Measurements from ENCODE around the gene GFOD2.

The GFOD2 gene, protein sequence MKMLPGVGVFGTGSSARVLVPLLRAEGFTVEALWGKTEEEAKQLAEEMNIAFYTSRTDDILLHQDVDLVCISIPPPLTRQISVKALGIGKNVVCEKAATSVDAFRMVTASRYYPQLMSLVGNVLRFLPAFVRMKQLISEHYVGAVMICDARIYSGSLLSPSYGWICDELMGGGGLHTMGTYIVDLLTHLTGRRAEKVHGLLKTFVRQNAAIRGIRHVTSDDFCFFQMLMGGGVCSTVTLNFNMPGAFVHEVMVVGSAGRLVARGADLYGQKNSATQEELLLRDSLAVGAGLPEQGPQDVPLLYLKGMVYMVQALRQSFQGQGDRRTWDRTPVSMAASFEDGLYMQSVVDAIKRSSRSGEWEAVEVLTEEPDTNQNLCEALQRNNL

DNA sequence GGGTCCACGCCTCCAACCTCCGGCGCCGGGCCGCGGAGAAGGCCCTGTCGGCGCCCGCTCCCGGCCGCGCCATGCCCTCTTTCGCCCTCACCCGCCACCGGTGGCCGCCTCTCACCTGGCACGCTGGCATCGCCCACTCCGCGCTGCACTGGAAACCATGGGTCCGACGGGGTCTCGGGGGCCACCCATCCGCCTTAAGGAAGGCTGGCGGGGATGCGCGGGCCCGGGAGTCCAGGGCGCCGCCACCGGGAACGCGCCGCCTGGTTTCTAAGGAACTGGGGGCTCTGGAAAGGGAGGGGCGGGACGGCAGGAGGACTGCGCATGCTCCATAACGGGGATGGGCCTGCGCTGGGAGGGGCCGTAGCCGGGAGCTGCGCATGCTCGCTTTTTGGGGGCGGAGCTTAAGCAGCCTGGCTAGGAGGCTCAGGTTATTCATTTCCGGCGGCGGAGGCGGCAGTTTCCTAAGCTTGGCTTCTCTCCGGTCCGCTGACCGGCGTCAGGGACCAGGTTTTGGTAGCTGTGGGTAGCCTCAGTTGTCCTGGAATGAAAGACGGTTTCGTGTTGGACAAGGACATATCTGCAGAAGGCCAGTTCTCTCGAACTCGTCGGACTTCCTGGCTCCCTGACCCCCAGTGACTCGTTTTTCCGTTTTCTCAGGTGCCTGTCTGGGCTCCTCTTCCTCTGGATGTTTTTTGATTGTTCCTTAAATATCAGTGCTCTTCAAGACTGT, at the start of gene GFOD2:
GFOD2 (minus strand) TSS at position 269 of the 730 bp plus-strand sequence. CDS start 33,601 bp downstream, outside the sequence.
- CTCF ChIA-PET: interaction anchor here (0.5 to 2.9 kb wide), 7 partner anchors 9 to 98 kb away, joined by 3 to 16 read pairs (median 3); no protein-coding TSS in a partner anchor
- peak within 1 kb of the TSS; percentile 43; the same call in 1 of the 2 replicates for H3K27ac ChIP-seq (ENCODE audit: extremely low read depth, low read depth, low read length)
- no peaks in the 10 kb centered on the region for H3K9me3 ChIP-seq (ENCODE audit: control insufficient read depth, insufficient read depth, low read depth, low read length)
- POLR2A ChIA-PET: interaction anchor here (0.6 to 2.0 kb wide), 24 partner anchors 10 to 365 kb away, joined by 3 to 25 read pairs (median 4); partner anchors contain the start of genes ACD, CTCF, DDX28 and DUS2
- peaks cover 0 to 22% of the 10 kb centered on the region in 2 experiments; a peak in 2 of 3 replicates for H3K36me3 ChIP-seq (ENCODE audit: control insufficient read depth in 2 of 2, insufficient read depth in 1 of 2, low read length in 2 of 2)
- peak within 1 kb of the TSS; percentile 69 for H3K4me3 ChIP-seq (ENCODE audit: low read depth, low read length)
- H3K4me1 ChIP-seq (ENCODE audit: control insufficient read depth, insufficient read depth, low read length): no peaks in the 10 kb centered on the region; the same call in 1 of the 2 replicates
- peak; percentile 82 for TF ChIP-seq KLF16 (tag by site-specific recombination; IDR thresholded peaks at IDR 0.05)
- no peak; the same call in 1 of the 2 replicates for TF ChIP-seq ZBTB17 (tag by site-specific recombination; IDR thresholded peaks at IDR 0.05)
- TF ChIP-seq, protein P1, sequence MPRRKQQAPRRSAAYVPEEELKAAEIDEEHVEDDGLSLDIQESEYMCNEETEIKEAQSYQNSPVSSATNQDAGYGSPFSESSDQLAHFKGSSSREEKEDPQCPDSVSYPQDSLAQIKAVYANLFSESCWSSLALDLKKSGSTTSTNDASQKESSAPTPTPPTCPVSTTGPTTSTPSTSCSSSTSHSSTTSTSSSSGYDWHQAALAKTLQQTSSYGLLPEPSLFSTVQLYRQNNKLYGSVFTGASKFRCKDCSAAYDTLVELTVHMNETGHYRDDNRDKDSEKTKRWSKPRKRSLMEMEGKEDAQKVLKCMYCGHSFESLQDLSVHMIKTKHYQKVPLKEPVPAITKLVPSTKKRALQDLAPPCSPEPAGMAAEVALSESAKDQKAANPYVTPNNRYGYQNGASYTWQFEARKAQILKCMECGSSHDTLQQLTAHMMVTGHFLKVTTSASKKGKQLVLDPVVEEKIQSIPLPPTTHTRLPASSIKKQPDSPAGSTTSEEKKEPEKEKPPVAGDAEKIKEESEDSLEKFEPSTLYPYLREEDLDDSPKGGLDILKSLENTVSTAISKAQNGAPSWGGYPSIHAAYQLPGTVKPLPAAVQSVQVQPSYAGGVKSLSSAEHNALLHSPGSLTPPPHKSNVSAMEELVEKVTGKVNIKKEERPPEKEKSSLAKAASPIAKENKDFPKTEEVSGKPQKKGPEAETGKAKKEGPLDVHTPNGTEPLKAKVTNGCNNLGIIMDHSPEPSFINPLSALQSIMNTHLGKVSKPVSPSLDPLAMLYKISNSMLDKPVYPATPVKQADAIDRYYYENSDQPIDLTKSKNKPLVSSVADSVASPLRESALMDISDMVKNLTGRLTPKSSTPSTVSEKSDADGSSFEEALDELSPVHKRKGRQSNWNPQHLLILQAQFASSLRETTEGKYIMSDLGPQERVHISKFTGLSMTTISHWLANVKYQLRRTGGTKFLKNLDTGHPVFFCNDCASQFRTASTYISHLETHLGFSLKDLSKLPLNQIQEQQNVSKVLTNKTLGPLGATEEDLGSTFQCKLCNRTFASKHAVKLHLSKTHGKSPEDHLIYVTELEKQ (tag by site-specific recombination; IDR thresholded peaks at IDR 0.05; ENCODE audit: borderline replicate concordance): no peak
- no peak for TF ChIP-seq ZNF785 (tag by site-specific recombination; IDR thresholded peaks at IDR 0.05)
- TF ChIP-seq REPIN1 (tag by site-specific recombination; IDR thresholded peaks at IDR 0.05; ENCODE audit: low read depth): no peak
- TF ChIP-seq, protein P2, sequence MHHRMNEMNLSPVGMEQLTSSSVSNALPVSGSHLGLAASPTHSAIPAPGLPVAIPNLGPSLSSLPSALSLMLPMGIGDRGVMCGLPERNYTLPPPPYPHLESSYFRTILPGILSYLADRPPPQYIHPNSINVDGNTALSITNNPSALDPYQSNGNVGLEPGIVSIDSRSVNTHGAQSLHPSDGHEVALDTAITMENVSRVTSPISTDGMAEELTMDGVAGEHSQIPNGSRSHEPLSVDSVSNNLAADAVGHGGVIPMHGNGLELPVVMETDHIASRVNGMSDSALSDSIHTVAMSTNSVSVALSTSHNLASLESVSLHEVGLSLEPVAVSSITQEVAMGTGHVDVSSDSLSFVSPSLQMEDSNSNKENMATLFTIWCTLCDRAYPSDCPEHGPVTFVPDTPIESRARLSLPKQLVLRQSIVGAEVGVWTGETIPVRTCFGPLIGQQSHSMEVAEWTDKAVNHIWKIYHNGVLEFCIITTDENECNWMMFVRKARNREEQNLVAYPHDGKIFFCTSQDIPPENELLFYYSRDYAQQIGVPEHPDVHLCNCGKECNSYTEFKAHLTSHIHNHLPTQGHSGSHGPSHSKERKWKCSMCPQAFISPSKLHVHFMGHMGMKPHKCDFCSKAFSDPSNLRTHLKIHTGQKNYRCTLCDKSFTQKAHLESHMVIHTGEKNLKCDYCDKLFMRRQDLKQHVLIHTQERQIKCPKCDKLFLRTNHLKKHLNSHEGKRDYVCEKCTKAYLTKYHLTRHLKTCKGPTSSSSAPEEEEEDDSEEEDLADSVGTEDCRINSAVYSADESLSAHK (tag by site-specific recombination; IDR thresholded peaks at IDR 0.05): peak; percentile 14; the same call in 1 of the 2 replicates
- no peak; the same call in 1 of the 2 replicates for TF ChIP-seq ZEB2 (tag by site-specific recombination; IDR thresholded peaks at IDR 0.05)
- TF ChIP-seq ZNF132 (tag by site-specific recombination; IDR thresholded peaks at IDR 0.05; ENCODE audit: borderline replicate concordance): no peak
- TF ChIP-seq, protein P3, sequence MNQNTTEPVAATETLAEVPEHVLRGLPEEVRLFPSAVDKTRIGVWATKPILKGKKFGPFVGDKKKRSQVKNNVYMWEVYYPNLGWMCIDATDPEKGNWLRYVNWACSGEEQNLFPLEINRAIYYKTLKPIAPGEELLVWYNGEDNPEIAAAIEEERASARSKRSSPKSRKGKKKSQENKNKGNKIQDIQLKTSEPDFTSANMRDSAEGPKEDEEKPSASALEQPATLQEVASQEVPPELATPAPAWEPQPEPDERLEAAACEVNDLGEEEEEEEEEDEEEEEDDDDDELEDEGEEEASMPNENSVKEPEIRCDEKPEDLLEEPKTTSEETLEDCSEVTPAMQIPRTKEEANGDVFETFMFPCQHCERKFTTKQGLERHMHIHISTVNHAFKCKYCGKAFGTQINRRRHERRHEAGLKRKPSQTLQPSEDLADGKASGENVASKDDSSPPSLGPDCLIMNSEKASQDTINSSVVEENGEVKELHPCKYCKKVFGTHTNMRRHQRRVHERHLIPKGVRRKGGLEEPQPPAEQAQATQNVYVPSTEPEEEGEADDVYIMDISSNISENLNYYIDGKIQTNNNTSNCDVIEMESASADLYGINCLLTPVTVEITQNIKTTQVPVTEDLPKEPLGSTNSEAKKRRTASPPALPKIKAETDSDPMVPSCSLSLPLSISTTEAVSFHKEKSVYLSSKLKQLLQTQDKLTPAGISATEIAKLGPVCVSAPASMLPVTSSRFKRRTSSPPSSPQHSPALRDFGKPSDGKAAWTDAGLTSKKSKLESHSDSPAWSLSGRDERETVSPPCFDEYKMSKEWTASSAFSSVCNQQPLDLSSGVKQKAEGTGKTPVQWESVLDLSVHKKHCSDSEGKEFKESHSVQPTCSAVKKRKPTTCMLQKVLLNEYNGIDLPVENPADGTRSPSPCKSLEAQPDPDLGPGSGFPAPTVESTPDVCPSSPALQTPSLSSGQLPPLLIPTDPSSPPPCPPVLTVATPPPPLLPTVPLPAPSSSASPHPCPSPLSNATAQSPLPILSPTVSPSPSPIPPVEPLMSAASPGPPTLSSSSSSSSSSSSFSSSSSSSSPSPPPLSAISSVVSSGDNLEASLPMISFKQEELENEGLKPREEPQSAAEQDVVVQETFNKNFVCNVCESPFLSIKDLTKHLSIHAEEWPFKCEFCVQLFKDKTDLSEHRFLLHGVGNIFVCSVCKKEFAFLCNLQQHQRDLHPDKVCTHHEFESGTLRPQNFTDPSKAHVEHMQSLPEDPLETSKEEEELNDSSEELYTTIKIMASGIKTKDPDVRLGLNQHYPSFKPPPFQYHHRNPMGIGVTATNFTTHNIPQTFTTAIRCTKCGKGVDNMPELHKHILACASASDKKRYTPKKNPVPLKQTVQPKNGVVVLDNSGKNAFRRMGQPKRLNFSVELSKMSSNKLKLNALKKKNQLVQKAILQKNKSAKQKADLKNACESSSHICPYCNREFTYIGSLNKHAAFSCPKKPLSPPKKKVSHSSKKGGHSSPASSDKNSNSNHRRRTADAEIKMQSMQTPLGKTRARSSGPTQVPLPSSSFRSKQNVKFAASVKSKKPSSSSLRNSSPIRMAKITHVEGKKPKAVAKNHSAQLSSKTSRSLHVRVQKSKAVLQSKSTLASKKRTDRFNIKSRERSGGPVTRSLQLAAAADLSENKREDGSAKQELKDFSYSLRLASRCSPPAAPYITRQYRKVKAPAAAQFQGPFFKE (tag by site-specific recombination; IDR thresholded peaks at IDR 0.05; ENCODE audit: borderline replicate concordance): no peak
- no peak for TF ChIP-seq ZNF560 (tag by site-specific recombination; IDR thresholded peaks at IDR 0.05; ENCODE audit: borderline replicate concordance)
- no peak for TF ChIP-seq MEIS1 (CRISPR knock-in tag; IDR thresholded peaks at IDR 0.05; ENCODE audit: borderline replicate concordance)
- peak; percentile 68; the same call in 1 of the 2 replicates for TF ChIP-seq IKZF3 (tag by site-specific recombination; IDR thresholded peaks at IDR 0.05)
- TF ChIP-seq ZNF155 (tag by site-specific recombination; IDR thresholded peaks at IDR 0.05): no peak
- TF ChIP-seq ZNF623 (tag by site-specific recombination; IDR thresholded peaks at IDR 0.05): no peak
- no peak for TF ChIP-seq ZNF48 (tag by site-specific recombination; IDR thresholded peaks at IDR 0.05)
- TF ChIP-seq, protein P4, sequence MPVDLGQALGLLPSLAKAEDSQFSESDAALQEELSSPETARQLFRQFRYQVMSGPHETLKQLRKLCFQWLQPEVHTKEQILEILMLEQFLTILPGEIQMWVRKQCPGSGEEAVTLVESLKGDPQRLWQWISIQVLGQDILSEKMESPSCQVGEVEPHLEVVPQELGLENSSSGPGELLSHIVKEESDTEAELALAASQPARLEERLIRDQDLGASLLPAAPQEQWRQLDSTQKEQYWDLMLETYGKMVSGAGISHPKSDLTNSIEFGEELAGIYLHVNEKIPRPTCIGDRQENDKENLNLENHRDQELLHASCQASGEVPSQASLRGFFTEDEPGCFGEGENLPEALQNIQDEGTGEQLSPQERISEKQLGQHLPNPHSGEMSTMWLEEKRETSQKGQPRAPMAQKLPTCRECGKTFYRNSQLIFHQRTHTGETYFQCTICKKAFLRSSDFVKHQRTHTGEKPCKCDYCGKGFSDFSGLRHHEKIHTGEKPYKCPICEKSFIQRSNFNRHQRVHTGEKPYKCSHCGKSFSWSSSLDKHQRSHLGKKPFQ (tag by site-specific recombination; IDR thresholded peaks at IDR 0.05): no peak
- TF ChIP-seq, protein P5, sequence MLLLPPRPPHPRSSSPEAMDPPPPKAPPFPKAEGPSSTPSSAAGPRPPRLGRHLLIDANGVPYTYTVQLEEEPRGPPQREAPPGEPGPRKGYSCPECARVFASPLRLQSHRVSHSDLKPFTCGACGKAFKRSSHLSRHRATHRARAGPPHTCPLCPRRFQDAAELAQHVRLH (tag by site-specific recombination; IDR thresholded peaks at IDR 0.05): 0 out of 2 replicates have a peak, but pooled peaks have one; percentile 9
- no peak for TF ChIP-seq ZNF133 (tag by site-specific recombination; IDR thresholded peaks at IDR 0.05)
- TF ChIP-seq ZNF555 (tag by site-specific recombination; conservative IDR thresholded peaks at IDR 0.05): no peak
- no peak for TF ChIP-seq ZNF670 (tag by site-specific recombination; IDR thresholded peaks at IDR 0.05; ENCODE audit: low read depth)
- TF ChIP-seq ZNF776 (tag by site-specific recombination; IDR thresholded peaks at IDR 0.05; ENCODE audit: borderline replicate concordance): no peak

Measured in HEK293 (cell line).